Gastroesophageal sphincter (tissue), 3 donors: ENCODE data around the gene ANKRD45.
"Not testable (repeated sequence)": the region's sequence is repeated elsewhere in the genome, so short reads cannot be mapped to it uniquely, and the experiment has no call there.

Source experiments
- CTCF ChIP-seq, 4 experiments: fragments of 200-600 bp in 2 of 4; fragments of 450-650 bp in 2 of 4; sonication (generic) in 1 of 4; IDR thresholded peaks; one replicate each; pipeline ENCODE4 v1.5.1; 2017 to 2019; ENCODE audit warnings: antibody characterized with exemption in 4 of 4, mild to moderate bottlenecking in 2 of 4, moderate library complexity in 2 of 4
- EP300 ChIP-seq: sonication (generic); formaldehyde crosslinking; IDR thresholded peaks from one replicate; pipeline ENCODE4 v1.6.1; 2017; ENCODE audit warnings: antibody characterized with exemption, mild to moderate bottlenecking
- POLR2A ChIP-seq, 2 donors: fragments of 450-650 bp; IDR thresholded peaks; one replicate each; pipeline ENCODE4 v1.6.1; 2017; ENCODE audit warnings: antibody characterized with exemption in 2 of 2, mild to moderate bottlenecking in 2 of 2, moderate library complexity in 1 of 2
- POLR2AphosphoS5 ChIP-seq: sonication (generic); formaldehyde crosslinking; IDR thresholded peaks from one replicate; pipeline ENCODE4 v1.6.1; 2017; ENCODE audit warnings: antibody characterized with exemption

DNA sequence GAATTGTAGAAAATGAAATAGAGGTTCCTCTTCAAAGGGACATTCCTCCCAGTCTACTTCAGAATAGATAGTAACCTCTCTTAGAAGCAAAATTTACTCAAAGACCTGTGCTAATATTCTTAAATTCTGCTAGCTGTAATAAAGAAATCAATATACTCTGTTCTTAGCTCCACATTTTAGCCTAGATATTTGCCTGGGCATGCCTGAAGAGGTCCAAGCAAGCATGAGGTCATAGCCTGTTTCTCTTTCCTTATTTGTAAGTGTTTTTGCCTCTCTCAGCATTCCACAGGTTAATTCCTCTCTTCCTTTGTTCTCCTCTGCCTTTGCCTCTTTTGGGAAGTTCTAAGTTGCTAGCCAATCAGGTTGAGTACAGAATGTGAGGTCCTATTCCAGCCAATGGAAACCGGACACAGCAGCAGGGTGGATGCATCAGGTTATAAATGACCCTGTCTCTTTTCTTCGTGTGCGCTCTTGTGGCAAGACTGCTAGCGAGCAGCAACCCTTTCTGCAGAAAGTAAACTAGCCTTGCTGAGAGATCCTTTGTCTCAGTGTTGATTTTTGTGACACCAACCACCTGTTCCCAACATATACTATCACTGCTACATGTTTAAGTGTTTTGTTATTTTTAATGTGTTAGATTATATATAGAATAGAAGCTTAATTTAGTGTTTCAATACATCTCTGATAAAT is 27.1 kb downstream of the ANKRD45 start:
- TF ChIP-seq CTCF (IDR thresholded peaks at IDR 0.05); POLR2AphosphoS5; EP300; POLR2A (IDR thresholded peaks at IDR 0.05): not testable (repeated sequence)
